ENCODE results near the gene STYK1. TPM values are rescaled to one million over a fixed set of nuclear protein-coding genes. Genes with fewer than 3 reads are reported as not detected.

The STYK1 gene
- total RNA-seq, 2 experiments from 2014 or later, result not detected

DNA sequence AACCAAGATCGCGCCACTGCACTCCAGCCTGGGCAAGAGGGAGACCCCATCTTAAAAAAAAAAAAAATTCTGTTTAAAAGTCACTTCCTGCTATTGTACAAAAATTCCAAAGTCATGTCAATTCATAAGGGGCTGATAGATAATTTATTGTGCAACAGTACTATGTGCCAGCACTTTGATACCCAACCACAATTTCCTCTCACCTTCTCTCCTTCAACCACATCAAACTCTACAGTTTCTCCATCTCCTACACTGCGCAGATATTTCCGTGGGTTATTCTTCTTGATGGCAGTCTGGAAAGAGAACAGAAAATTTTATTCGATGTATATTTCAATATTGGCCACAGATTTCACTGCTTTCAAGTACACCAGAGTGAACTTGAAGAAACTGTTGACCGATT is 41.6 kb upstream of the STYK1 start:
- CTCF ChIA-PET, result no interaction called here
- no peaks in the 10 kb centered on the region for H3K9me3 Mint-ChIP-seq
- no peak overlapping the region for H3K4me3 Mint-ChIP-seq

GRCh38 chr12:10709808-10710207 is 36.0 kb upstream of the STYK1 start:
- Mint-ChIP-seq H3K36me3 (ENCODE audit: low read depth) (peaks cover 74% of the 10 kb centered on the region), H3K27me3 (ENCODE audit: low read depth) (peaks cover 13% of the 10 kb centered on the region), H3K4me3 (no peak overlapping the region), H3K9me3 (no peaks in the 10 kb centered on the region), H3K4me1 (ENCODE audit: low read depth) (no peaks in the 10 kb centered on the region), H3K27ac (no peak overlapping the region)
- CTCF ChIA-PET, result no interaction called here
- DNase-seq, result no peak
- intact Hi-C loops (cut with micrococcal nuclease), result no loop called here

More for the DNA sequence above, 41.6 kb upstream of the STYK1 start:
- Mint-ChIP-seq H3K27ac (no peak overlapping the region), H3K36me3 (ENCODE audit: low read depth) (peaks cover 59% of the 10 kb centered on the region), H3K4me1 (ENCODE audit: low read depth) (peaks cover 35% of the 10 kb centered on the region), H3K27me3 (ENCODE audit: low read depth) (peaks cover 14% of the 10 kb centered on the region)
- no peak for DNase-seq
- intact Hi-C loops (cut with micrococcal nuclease), result no loop called here

- Mint-ChIP-seq H3K27me3 (ENCODE audit: low read depth) (peaks cover 13% of the 10 kb centered on the region), H3K4me3 (no peak overlapping the region), H3K36me3 (ENCODE audit: low read depth) (peaks cover 73% of the 10 kb centered on the region), H3K27ac (no peak overlapping the region), H3K9me3 (no peaks in the 10 kb centered on the region), H3K4me1 (ENCODE audit: low read depth) (no peaks in the 10 kb centered on the region)
- no peak for DNase-seq
- intact Hi-C loops (cut with micrococcal nuclease), result no loop called here
- CTCF ChIA-PET, result no interaction called here
Measured at GRCh38 chr12:10708862-10709261, 35.0 kb upstream of the STYK1 start.

DNA sequence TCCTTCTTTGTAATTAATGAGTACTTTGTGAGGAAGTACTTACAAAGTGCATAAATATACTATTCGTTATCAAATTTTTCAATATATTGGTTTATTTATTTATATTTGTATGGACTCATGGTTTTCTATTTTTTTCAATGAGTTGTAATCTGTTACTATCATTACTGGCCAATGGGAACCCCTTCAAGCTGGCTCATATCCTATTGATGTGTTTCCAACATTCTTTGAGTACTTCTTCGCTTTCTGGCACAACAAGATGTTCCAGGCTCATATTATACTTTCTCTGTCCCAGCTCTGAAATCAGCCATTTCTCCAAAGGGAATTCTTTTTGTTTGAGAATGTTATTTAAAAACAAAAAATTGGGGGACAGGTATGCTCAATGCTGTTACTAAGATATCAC is 31.8 kb upstream of the STYK1 start:
- CTCF ChIA-PET, result no interaction called here
- H3K27ac Mint-ChIP-seq, result no peak overlapping the region
- no peak for DNase-seq
- peaks cover 13% of the 10 kb centered on the region for H3K4me1 Mint-ChIP-seq (ENCODE audit: low read depth)
- H3K9me3 Mint-ChIP-seq, result no peaks in the 10 kb centered on the region
- peaks cover 64% of the 10 kb centered on the region for H3K36me3 Mint-ChIP-seq (ENCODE audit: low read depth)
- peaks cover 7% of the 10 kb centered on the region for H3K27me3 Mint-ChIP-seq (ENCODE audit: low read depth)
- no peak overlapping the region for H3K4me3 Mint-ChIP-seq
- intact Hi-C loops (cut with micrococcal nuclease), result no loop called here

GRCh38 chr12:10701843-10702242 is 28.0 kb upstream of the STYK1 start:
- Mint-ChIP-seq H3K27me3 (ENCODE audit: low read depth) (no peaks in the 10 kb centered on the region), H3K4me3 (no peak overlapping the region), H3K9me3 (no peaks in the 10 kb centered on the region), H3K36me3 (ENCODE audit: low read depth) (peaks cover 51% of the 10 kb centered on the region), H3K27ac (no peak overlapping the region), H3K4me1 (ENCODE audit: low read depth) (peaks cover 16% of the 10 kb centered on the region)
- intact Hi-C loops (cut with micrococcal nuclease), result loop anchor here (1.0 kb wide), 3 partner anchors 20 to 280 kb away; no protein-coding TSS in a partner anchor
- no peak for DNase-seq
- CTCF ChIA-PET, result no interaction called here

DNA sequence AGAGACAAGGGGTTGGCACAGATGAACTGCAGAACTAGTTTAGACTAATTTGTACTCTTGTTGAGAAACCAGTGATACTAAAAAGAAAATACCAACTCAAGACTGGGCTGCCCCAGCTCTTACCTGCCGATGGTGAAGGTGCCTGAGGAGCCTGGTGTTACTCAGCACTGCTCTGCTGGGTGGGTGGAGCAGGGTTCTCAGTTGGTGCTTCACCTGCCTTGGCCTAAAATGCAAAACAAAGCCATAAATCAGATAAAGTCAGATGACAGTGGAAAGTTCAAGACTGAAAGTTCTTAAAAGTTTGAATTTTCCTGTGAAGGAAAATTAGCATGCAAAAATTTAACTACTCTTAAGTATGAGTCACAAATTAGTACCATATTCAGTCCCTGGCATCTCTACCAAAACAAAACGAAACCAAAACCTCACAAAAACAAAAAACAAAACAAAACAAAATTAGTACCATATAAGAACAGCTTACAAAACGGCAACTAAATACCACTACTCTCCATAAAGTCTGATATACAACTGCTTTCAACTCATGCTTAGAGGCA is 27.4 kb upstream of the STYK1 start:
- Mint-ChIP-seq H3K36me3 (ENCODE audit: low read depth) (peaks cover 49% of the 10 kb centered on the region), H3K4me3 (no peak overlapping the region), H3K4me1 (ENCODE audit: low read depth) (peaks cover 16% of the 10 kb centered on the region), H3K27me3 (ENCODE audit: low read depth) (no peaks in the 10 kb centered on the region), H3K9me3 (no peaks in the 10 kb centered on the region), H3K27ac (peak overlapping the region; percentile 76)
- DNase-seq, result peak; percentile 65
- CTCF ChIA-PET, result no interaction called here
- intact Hi-C loops (cut with micrococcal nuclease), result loop anchor here (1.0 kb wide), 3 partner anchors 21 to 281 kb away; no protein-coding TSS in a partner anchor

GRCh38 chr12:10700581-10700980 is 26.7 kb upstream of the STYK1 start:
- H3K27me3 Mint-ChIP-seq (ENCODE audit: low read depth), result no peaks in the 10 kb centered on the region
- no peak overlapping the region for H3K4me3 Mint-ChIP-seq
- CTCF ChIA-PET, result no interaction called here
- peaks cover 43% of the 10 kb centered on the region for H3K36me3 Mint-ChIP-seq (ENCODE audit: low read depth)
- DNase-seq, result no peak
- H3K27ac Mint-ChIP-seq, result peak overlapping the region; percentile 76
- H3K9me3 Mint-ChIP-seq, result no peaks in the 10 kb centered on the region
- H3K4me1 Mint-ChIP-seq (ENCODE audit: low read depth), result peaks cover 16% of the 10 kb centered on the region
- intact Hi-C loops (cut with micrococcal nuclease), result no loop called here

DNA sequence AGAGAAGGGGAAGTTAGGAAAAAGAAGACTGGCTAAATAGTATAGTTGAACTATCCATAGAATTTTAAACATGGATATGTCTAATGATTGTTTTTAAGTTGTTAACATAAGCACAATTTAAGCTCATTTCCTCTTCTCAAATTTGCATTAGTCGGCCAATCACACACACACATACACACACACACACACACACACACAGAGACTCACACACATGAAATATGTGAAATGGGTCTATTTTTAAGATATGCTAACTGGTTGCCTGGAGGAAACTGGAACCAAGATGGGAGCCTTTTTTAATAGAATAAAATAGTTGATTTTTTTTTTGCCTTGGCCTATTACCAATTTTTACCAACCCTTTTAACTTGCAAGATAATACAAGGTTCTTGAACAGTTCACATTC is 24.0 kb upstream of the STYK1 start:
- H3K4me3 Mint-ChIP-seq, result no peak overlapping the region
- no peaks in the 10 kb centered on the region for H3K9me3 Mint-ChIP-seq
- no peak for DNase-seq
- intact Hi-C loops (cut with micrococcal nuclease), result no loop called here
- H3K27ac Mint-ChIP-seq, result no peak overlapping the region
- CTCF ChIA-PET, result interaction anchor here (1.1 kb wide), 1 partner anchor 15 kb away, joined by 3 read pairs; no protein-coding TSS in a partner anchor
- no peaks in the 10 kb centered on the region for H3K27me3 Mint-ChIP-seq (ENCODE audit: low read depth)
- H3K36me3 Mint-ChIP-seq (ENCODE audit: low read depth), result peaks cover 38% of the 10 kb centered on the region
- peaks cover 16% of the 10 kb centered on the region for H3K4me1 Mint-ChIP-seq (ENCODE audit: low read depth)

GRCh38 chr12:10697156-10697555 is 23.3 kb upstream of the STYK1 start:
- Mint-ChIP-seq H3K4me1 (ENCODE audit: low read depth) (peaks cover 16% of the 10 kb centered on the region), H3K9me3 (no peaks in the 10 kb centered on the region), H3K27me3 (ENCODE audit: low read depth) (no peaks in the 10 kb centered on the region), H3K36me3 (ENCODE audit: low read depth) (peaks cover 38% of the 10 kb centered on the region), H3K4me3 (no peak overlapping the region), H3K27ac (no peak overlapping the region)
- CTCF ChIA-PET, result interaction anchor here (1.1 kb wide), 2 partner anchors 14 to 53 kb away, joined by 3 to 4 read pairs; no protein-coding TSS in a partner anchor
- DNase-seq, result no peak
- intact Hi-C loops (cut with micrococcal nuclease), result no loop called here

GRCh38 chr12:10690906-10691305 is 17.1 kb upstream of the STYK1 start:
- H3K4me1 Mint-ChIP-seq (ENCODE audit: low read depth), result no peaks in the 10 kb centered on the region
- peaks cover 6% of the 10 kb centered on the region for H3K36me3 Mint-ChIP-seq (ENCODE audit: low read depth)
- H3K27me3 Mint-ChIP-seq (ENCODE audit: low read depth), result peaks cover 2% of the 10 kb centered on the region
- no peak for DNase-seq
- H3K27ac Mint-ChIP-seq, result no peak overlapping the region
- H3K4me3 Mint-ChIP-seq, result no peak overlapping the region
- intact Hi-C loops (cut with micrococcal nuclease), result no loop called here
- H3K9me3 Mint-ChIP-seq, result peaks cover 6% of the 10 kb centered on the region
- CTCF ChIA-PET, result interaction anchor here (0.7 kb wide), 1 partner anchor 564 kb away, joined by 4 read pairs; no protein-coding TSS in a partner anchor

GRCh38 chr12:10689146-10689545 is 15.3 kb upstream of the STYK1 start:
- Mint-ChIP-seq H3K27ac (no peak overlapping the region), H3K9me3 (peaks cover 6% of the 10 kb centered on the region), H3K4me1 (ENCODE audit: low read depth) (no peaks in the 10 kb centered on the region), H3K27me3 (ENCODE audit: low read depth) (peaks cover 7% of the 10 kb centered on the region), H3K4me3 (no peak overlapping the region), H3K36me3 (ENCODE audit: low read depth) (no peaks in the 10 kb centered on the region)
- DNase-seq, result no peak
- CTCF ChIA-PET, result no interaction called here
- intact Hi-C loops (cut with micrococcal nuclease), result no loop called here

DNA sequence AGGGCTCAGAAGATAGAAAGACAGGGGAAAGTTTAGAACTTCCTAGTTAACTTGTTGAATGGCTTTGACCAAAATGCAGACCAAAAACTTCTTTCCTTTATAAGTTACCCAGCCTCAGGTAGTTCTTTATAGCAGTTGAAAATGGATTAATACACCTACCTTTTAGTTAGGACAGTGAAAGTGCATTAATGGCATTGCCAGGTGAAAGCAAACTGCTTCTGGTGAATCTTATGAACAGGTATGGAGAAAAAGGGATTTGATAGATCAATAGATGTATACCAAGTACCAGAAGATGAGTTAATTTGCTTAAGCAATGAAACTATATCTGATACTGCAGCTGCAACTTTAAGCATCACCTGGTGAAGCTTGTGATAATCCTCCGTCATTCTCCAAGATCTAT is 14.2 kb upstream of the STYK1 start:
- H3K4me3 Mint-ChIP-seq, result no peak overlapping the region
- intact Hi-C loops (cut with micrococcal nuclease), result no loop called here
- peaks cover 7% of the 10 kb centered on the region for H3K27me3 Mint-ChIP-seq (ENCODE audit: low read depth)
- CTCF ChIA-PET, result no interaction called here
- H3K9me3 Mint-ChIP-seq, result peaks cover 6% of the 10 kb centered on the region
- H3K4me1 Mint-ChIP-seq (ENCODE audit: low read depth), result no peaks in the 10 kb centered on the region
- DNase-seq, result no peak
- H3K36me3 Mint-ChIP-seq (ENCODE audit: low read depth), result no peaks in the 10 kb centered on the region
- no peak overlapping the region for H3K27ac Mint-ChIP-seq

GRCh38 chr12:10672231-10672868 is 1.5 kb downstream of the STYK1 start:
- H3K27me3 Mint-ChIP-seq (ENCODE audit: low read depth), result peaks cover 34% of the 10 kb centered on the region
- peak overlapping the region; percentile 8 for H3K4me3 Mint-ChIP-seq
- H3K4me1 Mint-ChIP-seq (ENCODE audit: low read depth), result peaks cover 26% of the 10 kb centered on the region
- CTCF ChIA-PET, result no interaction called here
- no peak overlapping the region for H3K27ac Mint-ChIP-seq
- peak; percentile 25 for DNase-seq
- intact Hi-C loops (cut with micrococcal nuclease), result loop anchor here (5.0 to 10.0 kb wide), 2 partner anchors 308 to 930 kb away; no protein-coding TSS in a partner anchor
- H3K9me3 Mint-ChIP-seq, result no peaks in the 10 kb centered on the region
- no peaks in the 10 kb centered on the region for H3K36me3 Mint-ChIP-seq (ENCODE audit: low read depth)

Measured in activated naive CD4-positive, alpha-beta T cell treated with anti-CD3 and anti-CD28 coated beads for 36 hours (primary cell).